ENCODE measurements around the gene RACGAP1.

The RACGAP1 gene

GRCh38 chr12:49976557-49976956 lies 48.7 kb downstream of the RACGAP1 start:
- H2BK5ac ChIP-seq (ENCODE audit: low read length), result no peak overlapping the region
- H4K91ac ChIP-seq (ENCODE audit: low read depth, low read length, poor library complexity), result no peak overlapping the region
- no peak overlapping the region for H3K4me3 ChIP-seq (ENCODE audit: low read length in 2 of 2)
- no peak overlapping the region for H2BK120ac ChIP-seq (ENCODE audit: low read depth, low read length)
- H2BK12ac ChIP-seq (ENCODE audit: low read length), result no peak overlapping the region
- H3K36me3 ChIP-seq (replicated peaks in 1 of 2; ENCODE audit: control insufficient read depth in 2 of 2, insufficient read depth in 2 of 2, low read length in 2 of 2), result no peaks in the 10 kb centered on the region
- no peak overlapping the region for H3K4me2 ChIP-seq (ENCODE audit: insufficient read depth, low read length, poor library complexity, severe bottlenecking)
- peaks cover 3% of the 10 kb centered on the region for H3K79me1 ChIP-seq (ENCODE audit: low read depth, low read length)
- H3K27ac ChIP-seq (replicated peaks; ENCODE audit: low read length), result no peak overlapping the region
- H3K14ac ChIP-seq (ENCODE audit: low read length), result no peak overlapping the region
- no peak overlapping the region for H3K4ac ChIP-seq (ENCODE audit: low read length)
- no peaks in the 10 kb centered on the region for H3K9me3 ChIP-seq (replicated peaks in 1 of 2; ENCODE audit: control insufficient read depth in 2 of 2, insufficient read depth in 1 of 2, low read depth in 1 of 2, low read length in 2 of 2)
- no peak overlapping the region for H2AFZ ChIP-seq (ENCODE audit: low read length)
- H3K23ac ChIP-seq (ENCODE audit: low read depth, low read length, poor library complexity), result no peak overlapping the region
- no peak overlapping the region for H2BK15ac ChIP-seq (ENCODE audit: low read length)
- no CpG with 5 or more reads among the region's 2 CpGs for WGBS, 2 donors (ENCODE audit: extremely low coverage in 2 of 2, insufficient read length in 2 of 2, insufficient replicate concordance in 1 of 2)
- H3K27me3 ChIP-seq (ENCODE audit: control insufficient read depth in 3 of 3, insufficient read depth in 3 of 3, low read depth in 1 of 3, low read length in 3 of 3), result peaks cover 0 to 3% (median 0%) of the 10 kb centered on the region in 3 experiments
- no peak overlapping the region for H3K9ac ChIP-seq (ENCODE audit: low read depth, low read length, poor library complexity)
- no peak overlapping the region for H4K8ac ChIP-seq (ENCODE audit: low read depth, low read length)
- no peak overlapping the region for H3K18ac ChIP-seq (ENCODE audit: low read length)
- peaks cover 0 to 18% of the 10 kb centered on the region in 2 donors for H3K4me1 ChIP-seq (ENCODE audit: control insufficient read depth in 2 of 2, insufficient read depth in 1 of 2, low read depth in 1 of 2, low read length in 2 of 2)
- H2AK5ac ChIP-seq (ENCODE audit: low read depth, low read length), result no peak overlapping the region
- DNase-seq (ENCODE audit: low spot score), result no peak

GRCh38 chr12:49975318-49975761 lies 50.0 kb downstream of the RACGAP1 start:
- no CpG with 5 or more reads among the region's 17 CpGs for WGBS, 2 donors (ENCODE audit: extremely low coverage in 2 of 2, insufficient read length in 2 of 2, insufficient replicate concordance in 1 of 2)
- no peak overlapping the region for H3K4me3 ChIP-seq (ENCODE audit: low read length in 2 of 2)
- H3K4me1 ChIP-seq (ENCODE audit: control insufficient read depth in 2 of 2, insufficient read depth in 1 of 2, low read depth in 1 of 2, low read length in 2 of 2), result peaks cover 0 to 11% of the 10 kb centered on the region in 2 donors
- no peak overlapping the region for H3K27ac ChIP-seq (replicated peaks; ENCODE audit: low read length)
- H3K4ac ChIP-seq (ENCODE audit: low read length), result no peak overlapping the region
- H3K18ac ChIP-seq (ENCODE audit: low read length), result no peak overlapping the region
- H4K8ac ChIP-seq (ENCODE audit: low read depth, low read length), result no peak overlapping the region
- H3K4me2 ChIP-seq (ENCODE audit: insufficient read depth, low read length, poor library complexity, severe bottlenecking), result no peak overlapping the region
- no peak overlapping the region for H2AFZ ChIP-seq (ENCODE audit: low read length)
- peaks cover 3% of the 10 kb centered on the region for H3K79me1 ChIP-seq (ENCODE audit: low read depth, low read length)
- H3K36me3 ChIP-seq (replicated peaks in 1 of 2; ENCODE audit: control insufficient read depth in 2 of 2, insufficient read depth in 2 of 2, low read length in 2 of 2), result no peaks in the 10 kb centered on the region
- no peak overlapping the region for H2BK15ac ChIP-seq (ENCODE audit: low read length)
- peak overlapping the region; percentile 43 for H2BK5ac ChIP-seq (ENCODE audit: low read length)
- H3K23ac ChIP-seq (ENCODE audit: low read depth, low read length, poor library complexity), result no peak overlapping the region
- peaks cover 0 to 11% (median 0%) of the 10 kb centered on the region in 3 experiments for H3K27me3 ChIP-seq (ENCODE audit: control insufficient read depth in 3 of 3, insufficient read depth in 3 of 3, low read depth in 1 of 3, low read length in 3 of 3)
- H2AK5ac ChIP-seq (ENCODE audit: low read depth, low read length), result peak overlapping the region; percentile 6
- no peak overlapping the region for H3K9ac ChIP-seq (ENCODE audit: low read depth, low read length, poor library complexity)
- no peak overlapping the region for H3K14ac ChIP-seq (ENCODE audit: low read length)
- H4K91ac ChIP-seq (ENCODE audit: low read depth, low read length, poor library complexity), result no peak overlapping the region
- H2BK12ac ChIP-seq (ENCODE audit: low read length), result no peak overlapping the region
- no peaks in the 10 kb centered on the region for H3K9me3 ChIP-seq (replicated peaks in 1 of 2; ENCODE audit: control insufficient read depth in 2 of 2, insufficient read depth in 1 of 2, low read depth in 1 of 2, low read length in 2 of 2)
- no peak for DNase-seq (ENCODE audit: low spot score)
- no peak overlapping the region for H2BK120ac ChIP-seq (ENCODE audit: low read depth, low read length)

- Histone ChIP-seq H3K4ac (ENCODE audit: low read length) (no peak overlapping the region), H4K91ac (ENCODE audit: low read depth, low read length, poor library complexity) (no peak overlapping the region), H3K18ac (ENCODE audit: low read length) (peak overlapping the region; percentile 46), H2AFZ (ENCODE audit: low read length) (peak overlapping the region; percentile 66), H3K79me1 (ENCODE audit: low read depth, low read length) (peaks cover 3% of the 10 kb centered on the region), H2BK12ac (ENCODE audit: low read length) (no peak overlapping the region), H2BK120ac (ENCODE audit: low read depth, low read length) (no peak overlapping the region), H3K4me2 (ENCODE audit: insufficient read depth, low read length, poor library complexity, severe bottlenecking) (no peak overlapping the region), H3K4me1 (ENCODE audit: control insufficient read depth in 2 of 2, insufficient read depth in 1 of 2, low read depth in 1 of 2, low read length in 2 of 2) (peaks cover 0 to 9% of the 10 kb centered on the region in 2 donors), H3K4me3 (ENCODE audit: low read length in 2 of 2) (no peak overlapping the region), H2BK15ac (ENCODE audit: low read length) (no peak overlapping the region), H3K23ac (ENCODE audit: low read depth, low read length, poor library complexity) (no peak overlapping the region), H3K9ac (ENCODE audit: low read depth, low read length, poor library complexity) (no peak overlapping the region), H3K9me3 (replicated peaks in 1 of 2; ENCODE audit: control insufficient read depth in 2 of 2, insufficient read depth in 1 of 2, low read depth in 1 of 2, low read length in 2 of 2) (no peaks in the 10 kb centered on the region), H4K8ac (ENCODE audit: low read depth, low read length) (no peak overlapping the region), H2AK5ac (ENCODE audit: low read depth, low read length) (peak overlapping the region; percentile 36), H3K14ac (ENCODE audit: low read length) (no peak overlapping the region), H3K27ac (replicated peaks; ENCODE audit: low read length) (no peak overlapping the region), H3K27me3 (ENCODE audit: control insufficient read depth in 3 of 3, insufficient read depth in 3 of 3, low read depth in 1 of 3, low read length in 3 of 3) (peaks cover 0 to 14% (median 0%) of the 10 kb centered on the region in 3 experiments), H2BK5ac (ENCODE audit: low read length) (peak overlapping the region; percentile 43), H3K36me3 (replicated peaks in 1 of 2; ENCODE audit: control insufficient read depth in 2 of 2, insufficient read depth in 2 of 2, low read length in 2 of 2) (no peaks in the 10 kb centered on the region)
- WGBS, 2 donors (ENCODE audit: extremely low coverage in 2 of 2, insufficient read length in 2 of 2, insufficient replicate concordance in 1 of 2), result no CpG with 5 or more reads among the region's 8 CpGs
- DNase-seq (ENCODE audit: low spot score), result no peak
Observed at GRCh38 chr12:49974677-49975317, 50.5 kb downstream of the RACGAP1 start.

- Histone ChIP-seq H3K23ac (ENCODE audit: low read depth, low read length, poor library complexity) (no peak overlapping the region), H3K4ac (ENCODE audit: low read length) (no peak overlapping the region), H3K4me2 (ENCODE audit: insufficient read depth, low read length, poor library complexity, severe bottlenecking) (no peak overlapping the region), H3K9me3 (replicated peaks in 1 of 2; ENCODE audit: control insufficient read depth in 2 of 2, insufficient read depth in 1 of 2, low read depth in 1 of 2, low read length in 2 of 2) (no peaks in the 10 kb centered on the region), H3K36me3 (replicated peaks in 1 of 2; ENCODE audit: control insufficient read depth in 2 of 2, insufficient read depth in 2 of 2, low read length in 2 of 2) (no peaks in the 10 kb centered on the region), H2AFZ (ENCODE audit: low read length) (peak overlapping the region; percentile 66), H4K91ac (ENCODE audit: low read depth, low read length, poor library complexity) (no peak overlapping the region), H3K79me1 (ENCODE audit: low read depth, low read length) (peaks cover 3% of the 10 kb centered on the region), H3K27ac (replicated peaks; ENCODE audit: low read length) (no peak overlapping the region), H2BK12ac (ENCODE audit: low read length) (no peak overlapping the region), H2AK5ac (ENCODE audit: low read depth, low read length) (peak overlapping the region; percentile 76), H3K18ac (ENCODE audit: low read length) (peak overlapping the region; percentile 46), H2BK120ac (ENCODE audit: low read depth, low read length) (no peak overlapping the region), H3K4me1 (ENCODE audit: control insufficient read depth in 2 of 2, insufficient read depth in 1 of 2, low read depth in 1 of 2, low read length in 2 of 2) (peaks cover 0 to 7% of the 10 kb centered on the region in 2 donors), H4K8ac (ENCODE audit: low read depth, low read length) (no peak overlapping the region), H2BK15ac (ENCODE audit: low read length) (no peak overlapping the region), H3K4me3 (ENCODE audit: low read length in 2 of 2) (no peak overlapping the region), H3K9ac (ENCODE audit: low read depth, low read length, poor library complexity) (no peak overlapping the region), H3K27me3 (ENCODE audit: control insufficient read depth in 3 of 3, insufficient read depth in 3 of 3, low read depth in 1 of 3, low read length in 3 of 3) (peaks cover 0 to 14% (median 0%) of the 10 kb centered on the region in 3 experiments), H2BK5ac (ENCODE audit: low read length) (no peak overlapping the region), H3K14ac (ENCODE audit: low read length) (no peak overlapping the region)
- no CpG with 5 or more reads among the region's 15 CpGs for WGBS, 2 donors (ENCODE audit: extremely low coverage in 2 of 2, insufficient read length in 2 of 2, insufficient replicate concordance in 1 of 2)
- DNase-seq (ENCODE audit: low spot score), result no peak
Observed at GRCh38 chr12:49974231-49974675, 51.0 kb downstream of the RACGAP1 start.
